Body of pancreas (tissue), 4 donors: ENCODE results near the gene WDFY4. TPM values are rescaled to one million over a fixed set of nuclear protein-coding genes. Genes with fewer than 3 reads are reported as not detected.

Experiments used
- ATAC-seq: fragments of 150-250 bp; one replicate; pipeline ENCODE4 v1.9.1; 2016
- DNase-seq, 4 donors: peaks; one replicate each; pipeline ENCODE4 v3.0.0-alpha.2; 2019
- H3K27ac ChIP-seq, 4 donors: fragments of 200-600 bp; sonication (generic); 1 replicate in 3 of 4; 2 replicates in 1 of 4; pipeline versions ENCODE4 v1.5.1 to v1.6.1; 2016 to 2019; ENCODE audit warnings: mild to moderate bottlenecking in 1 of 4, mixed read lengths in 1 of 4, moderate library complexity in 1 of 4
- H3K27me3 ChIP-seq, 2 donors: fragments of 200-600 bp; sonication (generic); one replicate each; pipeline ENCODE4 v1.6.0; 2016; ENCODE audit warnings: mild to moderate bottlenecking in 1 of 2
- H3K36me3 ChIP-seq, 2 donors: fragments of 200-600 bp; sonication (generic); replicated peaks in 1 of 2; 2 replicates each; pipeline ENCODE4 v1.5.1; 2016; ENCODE audit warnings: low read depth in 2 of 2; ENCODE audit not compliant: insufficient read depth in 1 of 2
- H3K4me1 ChIP-seq: fragments of 200-600 bp; sonication (generic); one replicate; pipeline ENCODE4 v1.6.0; 2016
- H3K4me3 ChIP-seq, 2 donors: fragments of 200-600 bp; sonication (generic); 1 replicate in 1 of 2; 2 replicates in 1 of 2; pipeline ENCODE4 v1.5.1; 2016 to 2019
- H3K9me3 ChIP-seq, 3 donors: fragments of 200-600 bp; sonication (generic); 1 replicate in 2 of 3; 2 replicates in 1 of 3; pipeline ENCODE4 v1.5.1; 2016
- POLR2A ChIP-seq, 3 donors: fragments of 450-650 bp; IDR thresholded peaks; one replicate each; pipeline ENCODE4 v1.6.1; 2016; ENCODE audit warnings: antibody characterized with exemption in 3 of 3, mild to moderate bottlenecking in 2 of 3
- WGBS, 2 donors: methylation state at CpG; one replicate each; pipeline ENCODE4 v1.1.5; 2017; 5-methylcytosine and 5-hydroxymethylcytosine counted together
- intact Hi-C: fragments of 100-400 bp; cut with DNase I; formaldehyde crosslinking; loops from one replicate; pipeline ENCODE4 v1.15.1; 2023
- total RNA-seq, 2 donors: library from RNA; depleted of rRNA; stranded (reverse); fragments of >200 nt; gene quantifications; one replicate each; pipeline ENCODE4 v1.1.0, GENCODE V29; 2016
- TF ChIP-seq, protein P1 (sequence below), 7 experiments: fragments of 450-650 bp in 4 of 7; fragments of 200-600 bp in 3 of 7; sonication (generic) in 3 of 7; IDR thresholded peaks; one replicate each; pipeline ENCODE4 v1.5.1; 2016 to 2019; ENCODE audit warnings: antibody characterized with exemption in 7 of 7

Gene WDFY4
- total RNA-seq, 2 donors from 2014 or later = 0.66 to 2.3 TPM

DNA sequence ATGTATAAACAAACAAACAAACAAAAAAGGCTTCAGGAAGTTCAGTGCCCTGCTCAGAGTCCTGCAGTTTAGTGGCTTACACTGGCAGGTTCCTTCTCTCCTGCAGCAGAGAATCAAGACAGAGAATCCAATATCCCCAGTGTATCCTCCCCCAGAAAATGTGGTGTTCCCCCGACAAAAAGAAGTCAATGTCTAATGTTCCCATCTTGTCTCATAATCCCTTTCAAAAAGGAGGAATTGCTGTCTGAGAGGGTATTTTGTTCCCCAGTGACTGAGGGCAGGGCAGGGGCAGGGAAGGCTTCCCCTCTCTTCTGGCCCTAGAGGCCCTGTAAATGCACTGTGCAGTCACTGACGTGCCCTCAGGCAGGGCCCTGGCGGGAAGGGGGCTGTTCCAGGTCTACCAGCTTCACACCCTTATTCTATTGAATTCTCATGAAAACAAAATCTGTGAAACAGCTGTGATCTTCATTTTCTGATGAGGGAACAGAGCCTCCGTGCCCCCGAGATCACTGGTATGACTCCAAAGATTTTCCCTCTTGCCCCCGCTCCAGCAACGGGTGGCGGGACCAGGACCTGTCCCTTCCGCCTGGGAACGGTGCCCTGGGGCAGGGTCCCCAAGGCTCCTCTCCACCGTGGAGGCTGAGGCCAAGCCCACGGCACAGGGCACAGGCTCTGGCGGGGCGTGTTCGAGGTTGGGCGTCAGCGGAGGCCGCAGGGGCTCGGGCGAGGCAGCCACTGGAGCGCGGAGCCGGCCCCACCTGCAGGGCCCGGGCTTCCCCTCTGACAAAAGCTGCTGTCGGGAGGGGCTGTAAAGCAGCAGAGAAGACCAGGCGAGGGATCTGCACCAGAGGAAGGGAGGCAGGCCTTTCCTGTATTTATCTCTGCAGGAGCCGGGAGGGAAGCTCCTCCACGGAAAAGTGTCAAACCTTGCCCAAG is 13.4 kb upstream of the WDFY4 start:
- Histone ChIP-seq H3K4me3 (no peak overlapping the region), H3K9me3 (no peaks in the 10 kb centered on the region), H3K27ac (no peak overlapping the region), H3K27me3 (no peaks in the 10 kb centered on the region), H3K36me3 (no peaks in the 10 kb centered on the region), H3K4me1 (no peaks in the 10 kb centered on the region)
- 58 to 66% methylated on average over 26 to 27 of the region's 28 CpGs for WGBS, 2 donors
- DNase-seq (no peak), ATAC-seq (no peak)
- intact Hi-C loops = no loop called here
- TF ChIP-seq, protein P1, sequence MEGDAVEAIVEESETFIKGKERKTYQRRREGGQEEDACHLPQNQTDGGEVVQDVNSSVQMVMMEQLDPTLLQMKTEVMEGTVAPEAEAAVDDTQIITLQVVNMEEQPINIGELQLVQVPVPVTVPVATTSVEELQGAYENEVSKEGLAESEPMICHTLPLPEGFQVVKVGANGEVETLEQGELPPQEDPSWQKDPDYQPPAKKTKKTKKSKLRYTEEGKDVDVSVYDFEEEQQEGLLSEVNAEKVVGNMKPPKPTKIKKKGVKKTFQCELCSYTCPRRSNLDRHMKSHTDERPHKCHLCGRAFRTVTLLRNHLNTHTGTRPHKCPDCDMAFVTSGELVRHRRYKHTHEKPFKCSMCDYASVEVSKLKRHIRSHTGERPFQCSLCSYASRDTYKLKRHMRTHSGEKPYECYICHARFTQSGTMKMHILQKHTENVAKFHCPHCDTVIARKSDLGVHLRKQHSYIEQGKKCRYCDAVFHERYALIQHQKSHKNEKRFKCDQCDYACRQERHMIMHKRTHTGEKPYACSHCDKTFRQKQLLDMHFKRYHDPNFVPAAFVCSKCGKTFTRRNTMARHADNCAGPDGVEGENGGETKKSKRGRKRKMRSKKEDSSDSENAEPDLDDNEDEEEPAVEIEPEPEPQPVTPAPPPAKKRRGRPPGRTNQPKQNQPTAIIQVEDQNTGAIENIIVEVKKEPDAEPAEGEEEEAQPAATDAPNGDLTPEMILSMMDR (IDR thresholded peaks at IDR 0.05) = no peak
- no peak for TF ChIP-seq POLR2A (IDR thresholded peaks at IDR 0.05)

GRCh38 chr10:48671914-48672595 is 12.6 kb upstream of the WDFY4 start:
- H3K27ac ChIP-seq = no peak overlapping the region
- TF ChIP-seq, protein P1 (IDR thresholded peaks at IDR 0.05) = no peak
- TF ChIP-seq POLR2A (IDR thresholded peaks at IDR 0.05) = no peak
- no peak overlapping the region for H3K4me3 ChIP-seq
- no peaks in the 10 kb centered on the region for H3K9me3 ChIP-seq
- H3K27me3 ChIP-seq = no peaks in the 10 kb centered on the region
- intact Hi-C loops = no loop called here
- DNase-seq = no peak
- 64 to 69% methylated on average over 16 to 21 of the region's 26 CpGs for WGBS, 2 donors
- no peaks in the 10 kb centered on the region for H3K36me3 ChIP-seq
- ATAC-seq = no peak
- no peaks in the 10 kb centered on the region for H3K4me1 ChIP-seq

- intact Hi-C loops = no loop called here
- no peaks in the 10 kb centered on the region for H3K9me3 ChIP-seq
- WGBS, 2 donors = 78 to 85% methylated on average over 9 of the region's 9 CpGs
These were observed 11.9 kb upstream of the WDFY4 start for GRCh38 chr10:48672596-48673265.

DNA sequence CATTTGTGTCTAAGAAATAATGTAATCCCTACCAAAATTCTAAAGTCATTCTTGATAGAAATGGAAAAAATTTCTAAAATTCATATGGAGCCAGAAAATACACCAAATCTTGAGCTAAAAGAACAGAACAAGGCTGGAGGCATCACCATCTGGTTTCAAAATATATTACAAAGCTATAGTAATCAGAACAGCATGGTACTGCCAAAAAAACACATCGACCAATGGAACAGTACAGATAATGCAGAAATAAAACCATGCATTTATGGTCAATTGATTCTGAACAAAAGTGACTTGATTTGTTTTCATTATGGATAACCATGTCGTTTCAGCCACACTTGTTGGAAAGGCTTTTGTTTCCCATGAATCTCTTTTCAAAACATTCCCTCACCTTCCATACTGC is 7.0 kb upstream of the WDFY4 start:
- 71 to 77% methylated on average over 2 of the region's 2 CpGs for WGBS, 2 donors
- H3K27ac ChIP-seq = no peak overlapping the region
- intact Hi-C loops = no loop called here

More at GRCh38 chr10:48672596-48673265, 11.9 kb upstream of the WDFY4 start:
- TF ChIP-seq POLR2A (IDR thresholded peaks at IDR 0.05) = no peak
- TF ChIP-seq, protein P1 (IDR thresholded peaks at IDR 0.05) = no peak
- no peak for DNase-seq
- H3K36me3 ChIP-seq = no peaks in the 10 kb centered on the region
- no peak for ATAC-seq
- H3K27me3 ChIP-seq = no peaks in the 10 kb centered on the region
- no peak overlapping the region for H3K27ac ChIP-seq
- no peak overlapping the region for H3K4me3 ChIP-seq
- H3K4me1 ChIP-seq = no peaks in the 10 kb centered on the region

More for the DNA sequence above, 7.0 kb upstream of the WDFY4 start:
- ATAC-seq (no peak), DNase-seq (no peak)
- no peak overlapping the region for H3K4me3 ChIP-seq
- H3K9me3 ChIP-seq = no peaks in the 10 kb centered on the region
- no peaks in the 10 kb centered on the region for H3K36me3 ChIP-seq
- TF ChIP-seq, protein P1 (IDR thresholded peaks at IDR 0.05) = no peak
- TF ChIP-seq POLR2A (IDR thresholded peaks at IDR 0.05) = no peak
- no peaks in the 10 kb centered on the region for H3K4me1 ChIP-seq
- H3K27me3 ChIP-seq = no peaks in the 10 kb centered on the region
